COR-L47 (cell line): Measurements from ENCODE around the gene LRRC74A.

Experiments used
- DNase-seq: peaks from one replicate; lab custom pipeline; 2025; lab: John Stamatoyannopoulos, UW

LRRC74A gene

GRCh38 chr14:76826122-76826521 lies at the start of gene LRRC74A:
LRRC74A (plus strand) TSS chr14:76826408; CDS start chr14:76826698, 290 bp downstream.
- no peak for DNase-seq

GRCh38 chr14:76776428-76777251 lies 49.6 kb upstream of the LRRC74A start:
- DNase-seq = peak; percentile 61

- DNase-seq = no peak
Observed at GRCh38 chr14:76777721-76778120, 48.5 kb upstream of the LRRC74A start.

- no peak for DNase-seq
Observed at GRCh38 chr14:76778546-76779215, 47.5 kb upstream of the LRRC74A start.

- no peak for DNase-seq
Observed at GRCh38 chr14:76779221-76780057, 46.8 kb upstream of the LRRC74A start.

GRCh38 chr14:76780058-76780345 lies 46.2 kb upstream of the LRRC74A start:
- DNase-seq = no peak

GRCh38 chr14:76780360-76780759 lies 45.8 kb upstream of the LRRC74A start:
- no peak for DNase-seq

GRCh38 chr14:76780875-76781647 lies 45.1 kb upstream of the LRRC74A start:
- DNase-seq = no peak

GRCh38 chr14:76781648-76782051 lies 44.6 kb upstream of the LRRC74A start:
- no peak for DNase-seq

GRCh38 chr14:76782115-76782884 lies 43.9 kb upstream of the LRRC74A start:
- no peak for DNase-seq

GRCh38 chr14:76782885-76783566 lies 43.2 kb upstream of the LRRC74A start:
- no peak for DNase-seq

GRCh38 chr14:76784266-76784874 lies 41.8 kb upstream of the LRRC74A start:
- DNase-seq = no peak

GRCh38 chr14:76784881-76785280 lies 41.3 kb upstream of the LRRC74A start:
- peak; percentile 89 for DNase-seq

- no peak for DNase-seq
Observed at GRCh38 chr14:76786601-76787000, 39.6 kb upstream of the LRRC74A start.

- DNase-seq = no peak
Observed at GRCh38 chr14:76792422-76792821, 33.8 kb upstream of the LRRC74A start.

- DNase-seq = no peak
Observed at GRCh38 chr14:76793324-76793723, 32.9 kb upstream of the LRRC74A start.

- no peak for DNase-seq
Observed at GRCh38 chr14:76793956-76794355, 32.3 kb upstream of the LRRC74A start.

- DNase-seq = no peak
Observed at GRCh38 chr14:76806446-76806845, 19.8 kb upstream of the LRRC74A start.

- DNase-seq = no peak
Observed at GRCh38 chr14:76808011-76808410, 18.2 kb upstream of the LRRC74A start.

GRCh38 chr14:76808990-76809389 lies 17.2 kb upstream of the LRRC74A start:
- no peak for DNase-seq
